Activated CD8-positive, alpha-beta T cell treated with anti-CD3 and anti-CD28 coated beads for 36 hours (primary cell): ENCODE results near the gene DACT2. TPM values are rescaled to one million over a fixed set of nuclear protein-coding genes. Genes with fewer than 3 reads are reported as not detected.

Source experiments
- ATAC-seq: fragments of 200-7000 bp; cut with Tn5 transposase; one replicate; pipeline ENCODE4 v1.10.0; 2021; ENCODE audit warnings: mild to moderate bottlenecking, moderate library complexity
- CTCF ChIA-PET: fragments of 350-600 bp; sonication (Branson Sonifier 250); formaldehyde crosslinking; loops from one replicate; lab custom pipeline; 2021; ENCODE audit warnings: antibody characterized with exemption; lab: Charles Lee
- POLR2A ChIA-PET: fragments of 350-600 bp; sonication (Branson Sonifier 250); formaldehyde crosslinking; loops from one replicate; lab custom pipeline; 2021; ENCODE audit warnings: antibody characterized with exemption; lab: Charles Lee
- DNase-seq: peaks from one replicate; pipeline ENCODE4 v3.0.0-alpha.2; 2020
- H3K27ac Mint-ChIP-seq: one replicate; pipeline ENCODE4 v1.8.0; 2021; ENCODE audit warnings: mild to moderate bottlenecking, mixed read lengths
- H3K27me3 Mint-ChIP-seq: one replicate; pipeline ENCODE4 v1.8.0; 2021; ENCODE audit warnings: mixed read lengths
- H3K36me3 Mint-ChIP-seq: one replicate; pipeline ENCODE4 v1.8.0; 2021; ENCODE audit warnings: low read depth, mixed read lengths
- H3K4me1 Mint-ChIP-seq: one replicate; pipeline ENCODE4 v1.8.0; 2021; ENCODE audit warnings: low read depth, mixed read lengths
- H3K4me3 Mint-ChIP-seq: one replicate; pipeline ENCODE4 v1.8.0; 2021; ENCODE audit warnings: mild to moderate bottlenecking, moderate library complexity, mixed read lengths
- H3K9me3 Mint-ChIP-seq: one replicate; pipeline ENCODE4 v1.8.0; 2021; ENCODE audit warnings: mixed read lengths
- CTCF ChIP-seq: fragments of 200-600 bp; IDR thresholded peaks from one replicate; pipeline ENCODE4 v1.8.0; 2022; ENCODE audit warnings: antibody characterized with exemption, mild to moderate bottlenecking
- intact Hi-C: fragments of 100-400 bp; cut with micrococcal nuclease; formaldehyde crosslinking; loops from one replicate; pipeline ENCODE4 v1.10.0; 2022
- total RNA-seq, 2 experiments: library from RNA; stranded (reverse); gene quantifications; one replicate each; pipeline ENCODE4 v1.2.3, GENCODE V29; 2021

Gene DACT2
- total RNA-seq, 2 experiments from 2014 or later = not detected

GRCh38 chr6:168309997-168310396 is 9.6 kb downstream of the DACT2 start:
- POLR2A ChIA-PET = no interaction called here
- ATAC-seq = no peak

GRCh38 chr6:168309183-168309582 is 10.4 kb downstream of the DACT2 start:
- Mint-ChIP-seq H3K27ac (no peak overlapping the region), H3K9me3 (no peaks in the 10 kb centered on the region), H3K4me1 (no peaks in the 10 kb centered on the region), H3K4me3 (no peak overlapping the region), H3K27me3 (peaks cover 9% of the 10 kb centered on the region), H3K36me3 (no peaks in the 10 kb centered on the region)
- no peak for ATAC-seq
- POLR2A ChIA-PET = no interaction called here
- TF ChIP-seq CTCF = no peak
- CTCF ChIA-PET = no interaction called here
- no peak for DNase-seq
- intact Hi-C loops = no loop called here

More at GRCh38 chr6:168309997-168310396, 9.6 kb downstream of the DACT2 start:
- H3K4me3 Mint-ChIP-seq = no peak overlapping the region
- intact Hi-C loops = no loop called here
- no peaks in the 10 kb centered on the region for H3K9me3 Mint-ChIP-seq
- no peak for TF ChIP-seq CTCF
- no peaks in the 10 kb centered on the region for H3K36me3 Mint-ChIP-seq
- CTCF ChIA-PET = no interaction called here
- H3K4me1 Mint-ChIP-seq = no peaks in the 10 kb centered on the region
- no peak for DNase-seq
- no peak overlapping the region for H3K27ac Mint-ChIP-seq
- H3K27me3 Mint-ChIP-seq = peaks cover 9% of the 10 kb centered on the region

GRCh38 chr6:168308390-168309144 is 11.0 kb downstream of the DACT2 start:
- DNase-seq (no peak), ATAC-seq (no peak)
- intact Hi-C loops = no loop called here
- peaks cover 3% of the 10 kb centered on the region for H3K27me3 Mint-ChIP-seq
- no peaks in the 10 kb centered on the region for H3K9me3 Mint-ChIP-seq
- no peaks in the 10 kb centered on the region for H3K4me1 Mint-ChIP-seq
- no peak for TF ChIP-seq CTCF
- H3K27ac Mint-ChIP-seq = no peak overlapping the region
- H3K4me3 Mint-ChIP-seq = no peak overlapping the region
- ChIA-PET CTCF (no interaction called here), POLR2A (no interaction called here)
- H3K36me3 Mint-ChIP-seq = no peaks in the 10 kb centered on the region

- Mint-ChIP-seq H3K36me3 (no peaks in the 10 kb centered on the region), H3K9me3 (no peaks in the 10 kb centered on the region), H3K27ac (no peak overlapping the region), H3K4me3 (no peak overlapping the region), H3K4me1 (no peaks in the 10 kb centered on the region), H3K27me3 (peaks cover 3% of the 10 kb centered on the region)
- ATAC-seq (no peak), DNase-seq (no peak)
- no peak for TF ChIP-seq CTCF
- CTCF ChIA-PET = no interaction called here
- intact Hi-C loops = no loop called here
- POLR2A ChIA-PET = no interaction called here
These were observed 11.9 kb downstream of the DACT2 start for GRCh38 chr6:168307695-168308021.

- ATAC-seq = no peak
These were observed 12.4 kb downstream of the DACT2 start for GRCh38 chr6:168307015-168307694.

More at GRCh38 chr6:168307015-168307694, 12.4 kb downstream of the DACT2 start:
- ChIA-PET POLR2A (no interaction called here), CTCF (no interaction called here)
- H3K27me3 Mint-ChIP-seq = peaks cover 3% of the 10 kb centered on the region
- no peak overlapping the region for H3K27ac Mint-ChIP-seq
- no peaks in the 10 kb centered on the region for H3K36me3 Mint-ChIP-seq
- TF ChIP-seq CTCF = no peak
- no peaks in the 10 kb centered on the region for H3K9me3 Mint-ChIP-seq
- no peaks in the 10 kb centered on the region for H3K4me1 Mint-ChIP-seq
- no peak for DNase-seq
- H3K4me3 Mint-ChIP-seq = no peak overlapping the region
- intact Hi-C loops = no loop called here
